GM19023 (cell line): ENCODE results near the gene MGAT5B.

Source experiments
- ATAC-seq: cut with Tn5 transposase; IDR thresholded peaks from one replicate; pipeline ENCODE4 v1.9.1; 2021; ENCODE audit warnings: mild to moderate bottlenecking, moderate library complexity; ENCODE audit not compliant: unreplicated experiment

The MGAT5B gene

GRCh38 chr17:76924345-76925342 lies 56.4 kb downstream of the MGAT5B start:
- ATAC-seq: no peak

- ATAC-seq: no peak
These were observed 57.3 kb downstream of the MGAT5B start for GRCh38 chr17:76925441-76925891.

GRCh38 chr17:76926237-76926866 lies 58.1 kb downstream of the MGAT5B start:
- no peak for ATAC-seq

- ATAC-seq: no peak
These were observed 59.4 kb downstream of the MGAT5B start for GRCh38 chr17:76927577-76927976.

GRCh38 chr17:76927982-76928381 lies 59.8 kb downstream of the MGAT5B start:
- no peak for ATAC-seq

GRCh38 chr17:76929148-76929547 lies 60.9 kb downstream of the MGAT5B start:
- ATAC-seq: no peak

- ATAC-seq: no peak
These were observed 61.4 kb downstream of the MGAT5B start for GRCh38 chr17:76929601-76930000.

GRCh38 chr17:76930107-76930506 lies 61.9 kb downstream of the MGAT5B start:
- no peak for ATAC-seq

GRCh38 chr17:76932402-76933333 lies 64.5 kb downstream of the MGAT5B start:
- no peak for ATAC-seq

- ATAC-seq: no peak
These were observed 66.5 kb downstream of the MGAT5B start for GRCh38 chr17:76934561-76935320.

- no peak for ATAC-seq
These were observed 67.1 kb downstream of the MGAT5B start for GRCh38 chr17:76935331-76935730.

GRCh38 chr17:76937238-76937637 lies 69.0 kb downstream of the MGAT5B start:
- no peak for ATAC-seq

- no peak for ATAC-seq
These were observed 69.8 kb downstream of the MGAT5B start for GRCh38 chr17:76938009-76938408.

GRCh38 chr17:76940295-76940694 lies 72.1 kb downstream of the MGAT5B start:
- ATAC-seq: no peak

- ATAC-seq: no peak
These were observed 72.6 kb downstream of the MGAT5B start for GRCh38 chr17:76940738-76941350.

GRCh38 chr17:76943202-76943601 lies 75.0 kb downstream of the MGAT5B start:
- ATAC-seq: no peak

GRCh38 chr17:76943781-76944213 lies 75.6 kb downstream of the MGAT5B start:
- no peak for ATAC-seq

GRCh38 chr17:76944477-76944876 lies 76.3 kb downstream of the MGAT5B start:
- no peak for ATAC-seq

- ATAC-seq: no peak
These were observed 78.0 kb downstream of the MGAT5B start for GRCh38 chr17:76946111-76946771.
